KMS-11 (cell line): Measurements from ENCODE around the gene MIEF1.
"Not testable (repeated sequence)": the region's sequence is repeated elsewhere in the genome, so short reads cannot be mapped to it uniquely, and the experiment has no call there.

ENCODE experiments used
- H2AFZ ChIP-seq: fragments of 200-600 bp; sonication (generic); 2 replicates; pipeline ENCODE4 v1.6.1; 2016; ENCODE audit warnings: antibody characterized with exemption, mixed run types, low read depth
- H3K27ac ChIP-seq: fragments of 200-600 bp; sonication (generic); 2 replicates; pipeline ENCODE4 v1.6.1; 2016; ENCODE audit warnings: mild to moderate bottlenecking, mixed run types
- H3K27me3 ChIP-seq: fragments of 200-600 bp; sonication (generic); 2 replicates; pipeline ENCODE4 v1.6.1; 2017; ENCODE audit warnings: mild to moderate bottlenecking, low read depth, mixed run types, moderate library complexity; ENCODE audit not compliant: insufficient read depth
- H3K36me3 ChIP-seq: fragments of 200-600 bp; sonication (generic); 2 replicates; pipeline ENCODE4 v1.6.1; 2017; ENCODE audit warnings: mild to moderate bottlenecking, mixed run types; ENCODE audit not compliant: insufficient read depth
- H3K4me1 ChIP-seq: fragments of 200-600 bp; sonication (generic); 2 replicates; pipeline ENCODE4 v1.6.1; 2016; ENCODE audit warnings: mild to moderate bottlenecking, low read depth, mixed run types; ENCODE audit not compliant: poor library complexity, severe bottlenecking
- H3K4me2 ChIP-seq: fragments of 200-600 bp; sonication (generic); 2 replicates; pipeline ENCODE4 v1.7.0; 2016; ENCODE audit warnings: mild to moderate bottlenecking, mixed run types
- H3K4me3 ChIP-seq: fragments of 200-600 bp; sonication (generic); IDR thresholded peaks from 2 replicates; pipeline ENCODE4 v1.6.1; 2017; ENCODE audit warnings: low read depth, low read length, mixed read lengths; ENCODE audit not compliant: insufficient read depth
- H3K79me2 ChIP-seq: fragments of 200-600 bp; sonication (generic); 2 replicates; pipeline ENCODE4 v1.6.1; 2016; ENCODE audit warnings: low read depth, mixed run types; ENCODE audit not compliant: insufficient read depth
- H3K9ac ChIP-seq: fragments of 200-600 bp; sonication (generic); 2 replicates; pipeline ENCODE4 v1.6.1; 2016; ENCODE audit warnings: mild to moderate bottlenecking, mixed run types
- H4K20me1 ChIP-seq: fragments of 200-600 bp; sonication (generic); 2 replicates; pipeline ENCODE4 v1.6.1; 2016; ENCODE audit warnings: mild to moderate bottlenecking, mixed run types; ENCODE audit not compliant: insufficient read depth
- CTCF ChIP-seq: fragments of 200-600 bp; sonication (generic); conservative IDR thresholded peaks from 2 replicates; pipeline ENCODE4 v1.6.1; 2017; ENCODE audit warnings: low read depth, mild to moderate bottlenecking, antibody characterized with exemption, low read length, moderate library complexity, mixed read lengths

MIEF1 gene

GRCh38 chr22:39501644-39502108 lies 414 bp upstream of the MIEF1 start:
- peaks cover 16% of the 10 kb centered on the region for H3K4me1 ChIP-seq
- H3K79me2 ChIP-seq: peaks cover 44% of the 10 kb centered on the region
- H3K36me3 ChIP-seq: peaks cover 11% of the 10 kb centered on the region; the same call in 1 of the 2 replicates
- TF ChIP-seq CTCF: no peak
- peak overlapping the region; percentile 69 for H2AFZ ChIP-seq
- H3K4me2 ChIP-seq: peak overlapping the region; percentile 97
- H3K9ac ChIP-seq: peak overlapping the region; percentile 77; the same call in 1 of the 2 replicates
- no peaks in the 10 kb centered on the region for H3K27me3 ChIP-seq
- no peaks in the 10 kb centered on the region for H4K20me1 ChIP-seq
- 0 out of 2 replicates have a peak overlapping the region, but pooled peaks have one; percentile 52 for H3K27ac ChIP-seq
- no peak overlapping the region for H3K4me3 ChIP-seq

DNA sequence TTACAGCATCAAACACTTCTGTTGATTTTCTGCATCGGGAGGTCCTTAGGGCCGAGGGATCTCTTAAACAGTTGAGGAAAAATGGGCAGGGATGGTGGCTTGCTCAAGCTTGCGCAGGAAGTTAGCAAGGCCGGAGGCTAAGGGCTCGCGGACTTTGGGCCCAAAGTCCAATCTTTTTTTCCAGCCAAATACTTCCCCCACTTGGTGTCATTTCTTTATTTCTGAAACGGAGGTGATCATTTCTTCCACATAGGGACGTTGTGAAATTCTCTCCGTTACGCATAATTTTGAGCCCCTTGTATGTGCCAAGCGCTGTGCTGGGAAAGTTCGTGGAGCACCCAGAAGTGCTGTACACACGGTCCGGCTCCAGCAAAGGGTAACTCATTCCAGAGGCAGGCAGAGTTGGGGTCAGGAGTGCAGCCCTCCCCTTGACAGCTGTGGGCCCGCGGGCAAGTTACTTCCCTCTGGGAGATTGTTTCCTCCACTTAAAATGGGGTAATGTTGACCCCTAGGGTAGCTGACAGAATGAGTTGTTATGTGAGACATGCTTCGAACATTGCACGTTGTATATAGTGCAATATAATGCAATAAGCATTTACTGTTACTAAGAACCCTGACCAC lies 809 bp downstream of the MIEF1 start:
- Histone ChIP-seq H3K27me3 (no peaks in the 10 kb centered on the region), H3K9ac (peak overlapping the region; percentile 77), H3K27ac (peak overlapping the region; percentile 52), H3K79me2 (peaks cover 51% of the 10 kb centered on the region), H3K36me3 (peaks cover 11% of the 10 kb centered on the region; the same call in 1 of the 2 replicates), H3K4me3 (no peak overlapping the region), H3K4me2 (peak overlapping the region; percentile 97), H3K4me1 (peaks cover 14% of the 10 kb centered on the region), H2AFZ (peak overlapping the region; percentile 69), H4K20me1 (no peaks in the 10 kb centered on the region)
- no peak for TF ChIP-seq CTCF

DNA sequence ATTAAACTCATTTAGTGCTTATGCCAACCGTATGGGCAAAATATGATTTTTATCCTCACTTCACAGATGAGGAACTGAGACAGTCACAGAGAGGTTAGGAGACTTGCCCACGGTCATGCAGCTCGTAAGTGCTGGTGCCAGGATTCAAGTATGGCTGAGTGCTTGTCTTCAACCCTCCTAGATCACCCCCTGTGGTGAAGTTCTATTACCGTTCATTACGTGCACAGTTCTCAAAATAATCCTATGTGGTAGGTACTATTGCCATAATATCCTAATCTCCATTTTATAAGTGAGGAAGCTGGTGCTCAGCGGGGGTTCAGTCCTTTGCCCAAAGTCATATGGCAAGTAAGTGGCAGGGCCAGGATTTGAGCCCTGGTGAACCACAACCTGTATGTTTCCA lies 1.5 kb downstream of the MIEF1 start:
- Histone ChIP-seq H3K79me2 (peaks cover 58% of the 10 kb centered on the region), H3K36me3 (peaks cover 11% of the 10 kb centered on the region; the same call in 1 of the 2 replicates), H3K4me1 (peaks cover 14% of the 10 kb centered on the region), H3K9ac (peak overlapping the region; percentile 77; the same call in 1 of the 2 replicates), H3K4me2 (peak overlapping the region; percentile 97), H3K27ac (peak overlapping the region; percentile 52; the same call in 1 of the 2 replicates), H3K4me3 (no peak overlapping the region), H2AFZ (no peak overlapping the region), H3K27me3 (no peaks in the 10 kb centered on the region), H4K20me1 (no peaks in the 10 kb centered on the region)
- TF ChIP-seq CTCF: no peak

GRCh38 chr22:39504071-39504470 lies 2.0 kb downstream of the MIEF1 start:
- H3K27ac ChIP-seq: no peak overlapping the region
- peaks cover 62% of the 10 kb centered on the region for H3K79me2 ChIP-seq
- peaks cover 14% of the 10 kb centered on the region for H3K4me1 ChIP-seq
- peaks cover 11% of the 10 kb centered on the region; the same call in 1 of the 2 replicates for H3K36me3 ChIP-seq
- no peak overlapping the region for H3K4me3 ChIP-seq
- peak overlapping the region; percentile 97 for H3K4me2 ChIP-seq
- H4K20me1 ChIP-seq: no peaks in the 10 kb centered on the region
- H2AFZ ChIP-seq: no peak overlapping the region
- TF ChIP-seq CTCF: no peak
- H3K27me3 ChIP-seq: no peaks in the 10 kb centered on the region
- no peak overlapping the region; the same call in 1 of the 2 replicates for H3K9ac ChIP-seq

GRCh38 chr22:39507021-39507420 lies 4.9 kb downstream of the MIEF1 start:
- H3K4me3 ChIP-seq: not testable (repeated sequence)

More at GRCh38 chr22:39507021-39507420, 4.9 kb downstream of the MIEF1 start:
- H2AFZ ChIP-seq, H4K20me1 ChIP-seq, H3K9ac ChIP-seq, H3K27ac ChIP-seq, H3K4me2 ChIP-seq, H3K27me3 ChIP-seq: not testable (repeated sequence)
- H3K79me2 ChIP-seq: peaks cover 81% of the 10 kb centered on the region
- peaks cover 18% of the 10 kb centered on the region; the same call in 1 of the 2 replicates for H3K36me3 ChIP-seq
- peaks cover 11% of the 10 kb centered on the region for H3K4me1 ChIP-seq
